Cardiac muscle cell (in vitro differentiated cells and primary cell): Measurements from ENCODE around the gene CUTA. TPM values are rescaled to one million over a fixed set of nuclear protein-coding genes. Genes with fewer than 3 reads are reported as not detected.

Source experiments
- DNase-seq, 2 donors: peaks; one replicate each; pipeline versions ENCODE4 v3.0.0 to v3.0.0-alpha.2; 2010 to 2017; ENCODE audit warnings: low read depth in 1 of 2, low spot score in 1 of 2
- H3K27ac ChIP-seq: fragments of 200-600 bp; sonication (generic); 2 replicates; pipeline ENCODE4 v1.5.1; 2016
- H3K27me3 ChIP-seq: fragments of 200-600 bp; sonication (generic); 2 replicates; pipeline ENCODE4 v1.6.0; 2016; ENCODE audit warnings: control low read depth
- H3K36me3 ChIP-seq: fragments of 200-600 bp; sonication (generic); 2 replicates; pipeline ENCODE4 v1.5.1; 2016; ENCODE audit warnings: control low read depth
- H3K4me1 ChIP-seq: fragments of 200-600 bp; sonication (generic); 2 replicates; pipeline ENCODE4 v1.8.1; 2017; ENCODE audit warnings: low read depth, mild to moderate bottlenecking, mixed run types
- H3K4me3 ChIP-seq: fragments of 200-600 bp; sonication (generic); 2 replicates; pipeline ENCODE4 v1.5.1; 2016; ENCODE audit warnings: mild to moderate bottlenecking
- H3K9me3 ChIP-seq: fragments of 200-600 bp; sonication (generic); 2 replicates; pipeline ENCODE4 v1.5.1; 2017; ENCODE audit warnings: low read depth, mild to moderate bottlenecking, control low read depth
- CTCF ChIP-seq: IDR thresholded peaks from 2 replicates; pipeline ENCODE4 v1.5.1; 2012; ENCODE audit warnings: low read depth, mild to moderate bottlenecking, low read length
- polyA plus RNA-seq: library from polyadenylated mRNA; unstranded; fragments of >200 nt; fragmentation: Nextera tagmentation; extraction: Ambion mirVana; gene quantifications from 2 replicates; pipeline ENCODE4 v1.2.1, GENCODE V29; 2016
- total RNA-seq: library from RNA; depleted of rRNA; stranded (reverse); fragments of >200 nt; gene quantifications from 2 replicates; pipeline ENCODE4 v1.2.3, GENCODE V29; 2016

The CUTA gene
- total and polyA plus RNA-seq, 2 experiments from 2014 or later: 304 to 501 TPM

GRCh38 chr6:33391922-33392594 lies 25.8 kb downstream of the CUTA start:
- Histone ChIP-seq H3K36me3 (no peaks in the 10 kb centered on the region), H3K4me1 (no peaks in the 10 kb centered on the region), H3K4me3 (peak overlapping the region; percentile 75), H3K27ac (peak overlapping the region; percentile 92), H3K9me3 (no peaks in the 10 kb centered on the region), H3K27me3 (no peaks in the 10 kb centered on the region)
- DNase-seq: peak in 1 of 2 donors; percentile 19
- TF ChIP-seq CTCF: no peak

GRCh38 chr6:33391278-33391921 lies 26.5 kb downstream of the CUTA start, which contains the start of gene KIFC1:
KIFC1 (plus strand) TSS chr6:33391823; CDS start chr6:33391986, 163 bp downstream.
- Histone ChIP-seq H3K9me3 (no peaks in the 10 kb centered on the region), H3K27me3 (no peaks in the 10 kb centered on the region), H3K36me3 (no peaks in the 10 kb centered on the region), H3K4me1 (no peaks in the 10 kb centered on the region), H3K4me3 (peak within 1 kb of the TSS; percentile 75), H3K27ac (peak within 1 kb of the TSS; percentile 92)
- peak; percentile 100 for DNase-seq
- TF ChIP-seq CTCF: peak; percentile 97

- Histone ChIP-seq H3K4me1 (no peaks in the 10 kb centered on the region), H3K4me3 (no peak overlapping the region)
Observed at GRCh38 chr6:33390767-33391277, 27.1 kb downstream of the CUTA start.

GRCh38 chr6:33390173-33390572 lies 27.7 kb downstream of the CUTA start:
- no peak for TF ChIP-seq CTCF
- Histone ChIP-seq H3K9me3 (no peaks in the 10 kb centered on the region), H3K36me3 (no peaks in the 10 kb centered on the region)

More at GRCh38 chr6:33390767-33391277, 27.1 kb downstream of the CUTA start:
- no peaks in the 10 kb centered on the region for H3K27me3 ChIP-seq
- no peak for DNase-seq
- no peak for TF ChIP-seq CTCF
- no peaks in the 10 kb centered on the region for H3K36me3 ChIP-seq
- H3K27ac ChIP-seq: peak overlapping the region; percentile 81
- H3K9me3 ChIP-seq: no peaks in the 10 kb centered on the region

GRCh38 chr6:33384581-33385020 lies 33.3 kb downstream of the CUTA start:
- peak in 1 of 2 donors; percentile 78 for DNase-seq
- no peaks in the 10 kb centered on the region for H3K9me3 ChIP-seq
- H3K36me3 ChIP-seq: no peaks in the 10 kb centered on the region
- H3K4me3 ChIP-seq: no peak overlapping the region
- H3K4me1 ChIP-seq: no peaks in the 10 kb centered on the region
- TF ChIP-seq CTCF: peak; percentile 58
- H3K27me3 ChIP-seq: no peaks in the 10 kb centered on the region
- H3K27ac ChIP-seq: no peak overlapping the region

More at GRCh38 chr6:33390173-33390572, 27.7 kb downstream of the CUTA start:
- no peaks in the 10 kb centered on the region for H3K4me1 ChIP-seq
- H3K27ac ChIP-seq: no peak overlapping the region
- no peak overlapping the region for H3K4me3 ChIP-seq
- H3K27me3 ChIP-seq: no peaks in the 10 kb centered on the region
- DNase-seq: no peak
